ENCODE data around the gene WDR59.

DNA sequence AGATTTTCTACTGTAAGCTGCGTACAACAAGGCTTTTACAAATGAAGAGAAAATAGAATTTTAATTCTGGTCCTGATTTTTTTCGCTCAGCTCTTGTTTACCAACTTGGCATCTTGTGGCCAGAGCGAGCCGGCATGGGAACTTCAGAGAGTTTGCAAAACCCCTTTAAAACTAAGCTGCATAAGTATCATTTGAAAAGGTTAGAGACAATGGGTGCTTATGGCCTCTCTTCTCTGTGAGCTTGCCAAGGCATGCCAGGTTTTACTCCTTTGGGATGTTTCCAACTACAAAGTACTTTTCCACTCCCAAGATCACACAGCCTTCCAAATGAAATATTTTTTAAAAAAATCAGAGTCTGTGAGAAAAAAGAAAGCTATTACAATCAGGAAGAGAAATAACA is 147.9 kb downstream of the WDR59 start:
- TF ChIP-seq, protein P1, sequence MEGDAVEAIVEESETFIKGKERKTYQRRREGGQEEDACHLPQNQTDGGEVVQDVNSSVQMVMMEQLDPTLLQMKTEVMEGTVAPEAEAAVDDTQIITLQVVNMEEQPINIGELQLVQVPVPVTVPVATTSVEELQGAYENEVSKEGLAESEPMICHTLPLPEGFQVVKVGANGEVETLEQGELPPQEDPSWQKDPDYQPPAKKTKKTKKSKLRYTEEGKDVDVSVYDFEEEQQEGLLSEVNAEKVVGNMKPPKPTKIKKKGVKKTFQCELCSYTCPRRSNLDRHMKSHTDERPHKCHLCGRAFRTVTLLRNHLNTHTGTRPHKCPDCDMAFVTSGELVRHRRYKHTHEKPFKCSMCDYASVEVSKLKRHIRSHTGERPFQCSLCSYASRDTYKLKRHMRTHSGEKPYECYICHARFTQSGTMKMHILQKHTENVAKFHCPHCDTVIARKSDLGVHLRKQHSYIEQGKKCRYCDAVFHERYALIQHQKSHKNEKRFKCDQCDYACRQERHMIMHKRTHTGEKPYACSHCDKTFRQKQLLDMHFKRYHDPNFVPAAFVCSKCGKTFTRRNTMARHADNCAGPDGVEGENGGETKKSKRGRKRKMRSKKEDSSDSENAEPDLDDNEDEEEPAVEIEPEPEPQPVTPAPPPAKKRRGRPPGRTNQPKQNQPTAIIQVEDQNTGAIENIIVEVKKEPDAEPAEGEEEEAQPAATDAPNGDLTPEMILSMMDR (IDR thresholded peaks at IDR 0.05 in 4 of 5, conservative IDR thresholded peaks at IDR 0.05 in 1 of 5): no peak
- TF ChIP-seq POLR2A (IDR thresholded peaks at IDR 0.05): no peak

Measured in gastrocnemius medialis (tissue), 4 donors.